A549 (cell line): ENCODE data around the gene PHOX2A. TPM values are rescaled to one million over a fixed set of nuclear protein-coding genes. Genes with fewer than 3 reads are reported as not detected.
A peak's percentile ranks its signal among the peaks of the same experiment; 100 is the strongest.

Experiments used
- ATAC-seq, 2 experiments: fragments of 200-7000 bp in 1 of 2; fragments of >200 bp in 1 of 2; cut with Nextera tagmentation in 1 of 2; cut with Tn5 transposase in 1 of 2; 3 replicates each; pipeline versions ENCODE4 v1.8.0 to v1.9.1; 2018 to 2020; ENCODE audit warnings: mild to moderate bottlenecking in 1 of 2, moderate library complexity in 1 of 2
- CTCF ChIA-PET: fragments of 300-600 bp; sonication (Branson Sonifier 250); formaldehyde crosslinking; extraction: SDS; loops from one replicate; lab custom pipeline; 2021; ENCODE audit warnings: antibody characterized with exemption, inconsistent platforms; lab: Yijun Ruan, JAX
- POLR2A ChIA-PET: fragments of 350-600 bp; formaldehyde crosslinking; extraction: SDS; loops from one replicate; lab custom pipeline; 2021; ENCODE audit warnings: antibody characterized with exemption, inconsistent platforms; lab: Yijun Ruan, JAX
- DNase-seq, 2 experiments: peaks; one replicate each; pipeline versions ENCODE4 v3.0.0 to v3.0.0-alpha.2; 2011 to 2016; ENCODE audit warnings: low read depth in 1 of 2, low spot score in 1 of 2
- FAIRE-seq: peaks from 2 replicates; lab custom pipeline; 2011; peaks lifted over from hg19 to GRCh38; lab: Jason Lieb, UNC
- H3K27ac ChIP-seq, 2 experiments: fragments of >200 bp; sonication (Bioruptor Twin); formaldehyde crosslinking; 3 replicates each; pipeline ENCODE4 v1.5.1; 2016 to 2017
- H3K4me1 ChIP-seq: fragments of >200 bp; sonication (Bioruptor Twin); formaldehyde crosslinking; 3 replicates; pipeline ENCODE4 v1.6.1; 2016
- H3K4me2 ChIP-seq: fragments of >200 bp; sonication (Bioruptor Twin); formaldehyde crosslinking; 3 replicates; pipeline ENCODE4 v1.6.1; 2016
- H3K4me3 ChIP-seq: fragments of >200 bp; sonication (Bioruptor Twin); formaldehyde crosslinking; 3 replicates; pipeline ENCODE4 v1.5.1; 2016
- H3K9me3 ChIP-seq: fragments of >200 bp; sonication (Bioruptor Twin); formaldehyde crosslinking; 3 replicates; pipeline ENCODE4 v1.6.1; 2016
- CHD4 ChIP-seq: fragments of 200-600 bp; sonication (generic); IDR thresholded peaks from 2 replicates; pipeline ENCODE4 v1.6.1; 2016; ENCODE audit warnings: antibody characterized with exemption, mild to moderate bottlenecking, borderline replicate concordance
- EHF ChIP-seq: fragments of 250-450 bp; sonication (Bioruptor Pico); IDR thresholded peaks from 2 replicates; pipeline ENCODE4 v1.5.0; 2020; ENCODE audit warnings: mild to moderate bottlenecking
- HOXA7 ChIP-seq: fragments of 250-450 bp; sonication (Bioruptor Pico); IDR thresholded peaks from 2 replicates; pipeline ENCODE4 v1.5.0; 2020; ENCODE audit warnings: mild to moderate bottlenecking, moderate library complexity
- HOXB13 ChIP-seq: fragments of 250-450 bp; sonication (Bioruptor Pico); IDR thresholded peaks from 2 replicates; pipeline ENCODE4 v1.5.0; 2020; ENCODE audit warnings: low read depth, mild to moderate bottlenecking, moderate library complexity
- HOXB5 ChIP-seq: fragments of 250-450 bp; sonication (Bioruptor Pico); IDR thresholded peaks from 2 replicates; pipeline ENCODE4 v1.5.0; 2020; ENCODE audit warnings: mild to moderate bottlenecking, moderate library complexity
- JUNB ChIP-seq: fragments of >200 bp; sonication (Bioruptor Twin); formaldehyde crosslinking; IDR thresholded peaks from 2 replicates; pipeline ENCODE4 v1.6.1; 2016
- KDM1A ChIP-seq: fragments of 200-600 bp; sonication (generic); IDR thresholded peaks from 2 replicates; pipeline ENCODE4 v1.6.1; 2016; ENCODE audit warnings: low read depth, mild to moderate bottlenecking
- MAZ ChIP-seq: fragments of 150-350 bp; IDR thresholded peaks from 2 replicates; pipeline ENCODE4 v1.6.1; 2014; ENCODE audit warnings: antibody characterized with exemption, low read depth, low read length, borderline replicate concordance
- NFE2L2 ChIP-seq: fragments of 150-350 bp; conservative IDR thresholded peaks from 2 replicates; pipeline ENCODE4 v1.6.1; 2014; ENCODE audit warnings: low read length
- NPAS2 ChIP-seq: fragments of 250-450 bp; sonication (Bioruptor Pico); IDR thresholded peaks from 2 replicates; pipeline ENCODE4 v1.8.0; 2022; ENCODE audit warnings: mild to moderate bottlenecking, moderate library complexity, borderline replicate concordance
- PHF8 ChIP-seq: fragments of 200-600 bp; sonication (generic); IDR thresholded peaks from 2 replicates; pipeline ENCODE4 v1.6.1; 2016; ENCODE audit warnings: low read depth, mild to moderate bottlenecking, antibody characterized with exemption, moderate library complexity, borderline replicate concordance
- POLR2AphosphoS2 ChIP-seq: conservative IDR thresholded peaks from 2 replicates; pipeline ENCODE4 v1.6.1; 2012; ENCODE audit warnings: low read length, improper control_type of control experiment, inconsistent platforms
- RAD21 ChIP-seq, 2 experiments: fragments of >200 bp in 1 of 2; sonication (Bioruptor Twin) in 1 of 2; formaldehyde crosslinking in 1 of 2; IDR thresholded peaks in 1 of 2; conservative IDR thresholded peaks in 1 of 2; 2 replicates in 1 of 2; 3 replicates in 1 of 2; pipeline ENCODE4 v1.6.1; 2012 to 2018; ENCODE audit warnings: inconsistent platforms in 1 of 2
- RNF2 ChIP-seq: fragments of 200-600 bp; sonication (generic); IDR thresholded peaks from 2 replicates; pipeline ENCODE4 v1.6.1; 2016; ENCODE audit warnings: low read depth, mild to moderate bottlenecking, antibody characterized with exemption, moderate library complexity, borderline replicate concordance
- SMC3 ChIP-seq: fragments of >200 bp; sonication (Bioruptor Twin); formaldehyde crosslinking; IDR thresholded peaks from 3 replicates; pipeline ENCODE4 v1.6.1; 2018; ENCODE audit warnings: inconsistent platforms
- SREBF2 ChIP-seq: fragments of 450-650 bp; IDR thresholded peaks from 2 replicates; pipeline ENCODE4 v1.6.1; 2014; ENCODE audit warnings: mild to moderate bottlenecking, moderate library complexity
- TFCP2L1 ChIP-seq: fragments of 250-450 bp; sonication (Bioruptor Pico); IDR thresholded peaks from 2 replicates; pipeline ENCODE4 v1.5.0; 2021; ENCODE audit warnings: mild to moderate bottlenecking
- WGBS: methylation state at CpG from one replicate; pipeline ENCODE4 v1.1.6; 2017; ENCODE audit errors: missing lambda C conversion rate; 5-methylcytosine and 5-hydroxymethylcytosine counted together
- polyA plus RNA-seq, 4 experiments: library from polyadenylated mRNA; depleted of rRNA in 3 of 4; stranded (reverse); fragments of >200 nt; fragmentation: RNase III in 1 of 4; extraction: RNeasy Plus Mini Kit Qiagen cat#74134 plus additional on column Dnase treatment in 1 of 4; gene quantifications; 2 replicates in 3 of 4; 3 replicates in 1 of 4; pipeline ENCODE4 v1.2.3, GENCODE V29; 2011 to 2017
- TF ChIP-seq, protein P1 (sequence below): IDR thresholded peaks from 2 replicates; pipeline ENCODE4 v1.6.1; 2012
- TF ChIP-seq, protein P2 (sequence below): IDR thresholded peaks from 2 replicates; pipeline ENCODE4 v1.6.1; 2012; ENCODE audit warnings: low read depth, borderline replicate concordance
- TF ChIP-seq, protein P3 (sequence below): fragments of >200 bp; sonication (Bioruptor Twin); formaldehyde crosslinking; IDR thresholded peaks from 3 replicates; pipeline ENCODE4 v1.5.1; 2016

The PHOX2A gene
- polyA plus RNA-seq, 2 of the 4 experiments (the other 2 are of a cell fraction) = not detected

DNA sequence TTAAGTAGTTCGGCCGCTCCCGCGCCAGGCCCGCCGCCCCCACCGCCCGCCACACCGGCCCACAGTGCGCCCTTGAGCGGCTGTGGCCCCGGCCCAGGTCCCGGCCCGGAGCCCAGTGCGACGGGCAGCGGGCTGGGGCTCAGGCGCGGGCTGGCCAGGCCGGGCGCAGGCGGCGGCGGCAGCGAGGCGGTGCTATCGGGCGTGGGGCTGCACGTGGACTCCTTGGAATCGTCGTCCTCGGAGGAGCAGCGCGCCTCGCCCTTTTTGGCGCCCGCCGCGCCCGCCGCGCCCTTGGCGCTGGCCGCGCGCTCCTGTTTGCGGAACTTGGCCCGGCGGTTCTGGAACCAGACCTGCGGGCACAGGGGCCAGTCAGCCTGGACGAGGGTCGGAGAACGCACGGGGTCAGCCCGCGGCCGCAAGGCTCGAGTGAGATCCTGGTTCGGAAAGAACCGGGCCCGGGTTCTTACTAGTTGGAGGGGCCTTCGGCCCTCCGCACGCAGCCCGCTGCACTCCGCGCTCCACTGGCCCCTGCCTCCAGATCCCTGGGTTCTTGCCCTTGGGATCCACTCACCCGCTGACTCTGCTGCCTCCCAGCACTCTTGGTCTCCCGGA lies 4.0 kb downstream of the PHOX2A start:
- WGBS = 80% methylated on average over 45 of the region's 69 CpGs
- no peak for FAIRE-seq
- DNase-seq = no peak
- ChIA-PET POLR2A (no interaction called here), CTCF (interaction anchor here (0.7 to 5.9 kb wide), 4 partner anchors 10 to 263 kb away, joined by 3 to 83 read pairs (median 4); partner anchors contain the start of gene INPPL1)
- H3K4me3 ChIP-seq = no peak overlapping the region
- H3K4me2 ChIP-seq = no peak overlapping the region
- peaks cover 12% of the 10 kb centered on the region for H3K4me1 ChIP-seq
- peak in 1 of 2 experiments; percentile 8; a peak in 3 of 6 replicates for ATAC-seq
- no peak overlapping the region for H3K27ac ChIP-seq
- H3K9me3 ChIP-seq = 0 out of 3 replicates have a peak, but pooled peaks cover 3% of the 10 kb centered on the region
- no peak for TF ChIP-seq SMC3
- TF ChIP-seq HOXB5 = no peak
- no peak for TF ChIP-seq KDM1A
- TF ChIP-seq, protein P1, sequence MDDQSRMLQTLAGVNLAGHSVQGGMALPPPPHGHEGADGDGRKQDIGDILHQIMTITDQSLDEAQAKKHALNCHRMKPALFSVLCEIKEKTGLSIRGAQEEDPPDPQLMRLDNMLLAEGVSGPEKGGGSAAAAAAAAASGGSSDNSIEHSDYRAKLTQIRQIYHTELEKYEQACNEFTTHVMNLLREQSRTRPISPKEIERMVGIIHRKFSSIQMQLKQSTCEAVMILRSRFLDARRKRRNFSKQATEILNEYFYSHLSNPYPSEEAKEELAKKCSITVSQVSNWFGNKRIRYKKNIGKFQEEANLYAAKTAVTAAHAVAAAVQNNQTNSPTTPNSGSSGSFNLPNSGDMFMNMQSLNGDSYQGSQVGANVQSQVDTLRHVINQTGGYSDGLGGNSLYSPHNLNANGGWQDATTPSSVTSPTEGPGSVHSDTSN = no peak
- no peak for TF ChIP-seq TFCP2L1 (CRISPR knock-in tag)
- TF ChIP-seq SREBF2 = no peak
- TF ChIP-seq HOXA7 = no peak
- TF ChIP-seq PHF8 = no peak
- TF ChIP-seq POLR2AphosphoS2 = no peak
- no peak for TF ChIP-seq CHD4
- TF ChIP-seq, protein P2, sequence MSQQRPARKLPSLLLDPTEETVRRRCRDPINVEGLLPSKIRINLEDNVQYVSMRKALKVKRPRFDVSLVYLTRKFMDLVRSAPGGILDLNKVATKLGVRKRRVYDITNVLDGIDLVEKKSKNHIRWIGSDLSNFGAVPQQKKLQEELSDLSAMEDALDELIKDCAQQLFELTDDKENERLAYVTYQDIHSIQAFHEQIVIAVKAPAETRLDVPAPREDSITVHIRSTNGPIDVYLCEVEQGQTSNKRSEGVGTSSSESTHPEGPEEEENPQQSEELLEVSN = no peak
- TF ChIP-seq NPAS2 (CRISPR knock-in tag) = no peak
- TF ChIP-seq EHF (CRISPR knock-in tag) = no peak
- no peak for TF ChIP-seq JUNB
- no peak for TF ChIP-seq RNF2
- no peak for TF ChIP-seq NFE2L2
- TF ChIP-seq MAZ = no peak
- no peak for TF ChIP-seq RAD21 (conservative IDR thresholded peaks at IDR 0.05 in 1 of 2, IDR thresholded peaks at IDR 0.05 in 1 of 2)
- TF ChIP-seq, protein P3, sequence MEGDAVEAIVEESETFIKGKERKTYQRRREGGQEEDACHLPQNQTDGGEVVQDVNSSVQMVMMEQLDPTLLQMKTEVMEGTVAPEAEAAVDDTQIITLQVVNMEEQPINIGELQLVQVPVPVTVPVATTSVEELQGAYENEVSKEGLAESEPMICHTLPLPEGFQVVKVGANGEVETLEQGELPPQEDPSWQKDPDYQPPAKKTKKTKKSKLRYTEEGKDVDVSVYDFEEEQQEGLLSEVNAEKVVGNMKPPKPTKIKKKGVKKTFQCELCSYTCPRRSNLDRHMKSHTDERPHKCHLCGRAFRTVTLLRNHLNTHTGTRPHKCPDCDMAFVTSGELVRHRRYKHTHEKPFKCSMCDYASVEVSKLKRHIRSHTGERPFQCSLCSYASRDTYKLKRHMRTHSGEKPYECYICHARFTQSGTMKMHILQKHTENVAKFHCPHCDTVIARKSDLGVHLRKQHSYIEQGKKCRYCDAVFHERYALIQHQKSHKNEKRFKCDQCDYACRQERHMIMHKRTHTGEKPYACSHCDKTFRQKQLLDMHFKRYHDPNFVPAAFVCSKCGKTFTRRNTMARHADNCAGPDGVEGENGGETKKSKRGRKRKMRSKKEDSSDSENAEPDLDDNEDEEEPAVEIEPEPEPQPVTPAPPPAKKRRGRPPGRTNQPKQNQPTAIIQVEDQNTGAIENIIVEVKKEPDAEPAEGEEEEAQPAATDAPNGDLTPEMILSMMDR = no peak

DNA sequence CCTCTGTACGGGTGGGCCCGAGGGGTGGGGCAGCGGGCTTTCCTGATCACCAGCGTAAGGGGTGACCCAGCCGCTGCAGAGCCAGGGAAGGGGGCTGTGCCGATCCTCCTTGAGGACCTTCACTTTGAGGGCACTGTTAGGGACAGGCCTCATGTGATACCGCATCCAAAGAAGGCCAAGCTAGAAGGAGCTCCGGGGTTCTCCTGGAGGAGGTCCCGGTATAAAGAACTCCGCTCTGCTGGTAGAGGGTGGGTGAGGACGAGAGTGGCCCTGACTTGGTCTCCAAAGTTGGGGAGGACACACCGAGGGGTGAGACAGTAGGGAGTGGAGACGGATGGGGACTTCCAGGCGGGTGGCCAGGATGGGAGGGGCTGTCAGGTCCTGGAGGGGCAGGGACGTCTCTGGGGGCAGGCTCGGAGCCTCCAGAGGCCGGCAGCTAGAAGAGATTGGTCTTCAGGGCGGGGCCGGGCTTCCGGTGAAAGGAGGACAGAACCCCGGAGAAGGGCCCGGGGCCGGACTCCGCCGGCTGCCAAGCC lies 4.6 kb downstream of the PHOX2A start:
- TF ChIP-seq HOXB13 (CRISPR knock-in tag) (no peak), POLR2AphosphoS2 (0 out of 2 replicates have a peak, but pooled peaks have one; percentile 81)
- TF ChIP-seq, protein P1 = peak; percentile 27
- ChIA-PET CTCF (interaction anchor here (1.2 to 5.9 kb wide), 4 partner anchors 11 to 176 kb away, joined by 3 to 83 read pairs (median 6); partner anchors contain the start of gene INPPL1), POLR2A (no interaction called here)
- Histone ChIP-seq H3K4me2 (no peak overlapping the region), H3K4me3 (no peak overlapping the region), H3K27ac (no peak overlapping the region), H3K4me1 (peaks cover 12% of the 10 kb centered on the region), H3K9me3 (0 out of 3 replicates have a peak, but pooled peaks cover 3% of the 10 kb centered on the region)
- FAIRE-seq (no peak), DNase-seq (no peak), ATAC-seq (no peak; a peak in 1 of 6 replicates)
- WGBS = 61% methylated on average over 23 of the region's 25 CpGs
